GM12878 (cell line): Measurements from ENCODE around the gene SPATS1. TPM values are rescaled to one million over a fixed set of nuclear protein-coding genes. Genes with fewer than 3 reads are reported as not detected.
A peak's percentile ranks its signal among the peaks of the same experiment; 100 is the strongest.

Source experiments
- ATF2 ChIP-seq: IDR thresholded peaks from 2 replicates; pipeline ENCODE4 v1.6.1; 2012; ENCODE audit warnings: low read length, inconsistent platforms
- BCLAF1 ChIP-seq: fragments of 450-650 bp; IDR thresholded peaks from 2 replicates; pipeline ENCODE4 v1.6.1; 2017; ENCODE audit warnings: antibody characterized with exemption, mild to moderate bottlenecking, moderate library complexity
- CHD2 ChIP-seq: IDR thresholded peaks from 2 replicates; pipeline ENCODE4 v1.6.1; 2011; ENCODE audit warnings: low read depth, low read length, improper control_type of control experiment, borderline replicate concordance
- E2F4 ChIP-seq: IDR thresholded peaks from 2 replicates; pipeline ENCODE4 v1.6.1; 2012; ENCODE audit warnings: low read depth, low read length, improper control_type of control experiment
- E2F8 ChIP-seq: fragments of 450-650 bp; IDR thresholded peaks from 2 replicates; pipeline ENCODE4 v1.6.1; 2018; ENCODE audit warnings: mild to moderate bottlenecking, low read depth, moderate library complexity; ENCODE audit not compliant: partially characterized antibody
- ETV6 ChIP-seq, 2 experiments: fragments of 450-650 bp in 1 of 2; IDR thresholded peaks in 1 of 2; conservative IDR thresholded peaks in 1 of 2; 2 replicates each; pipeline ENCODE4 v1.6.1; 2014; ENCODE audit warnings: antibody characterized with exemption in 1 of 2, borderline replicate concordance in 1 of 2, low read depth in 1 of 2, mild to moderate bottlenecking in 1 of 2, moderate library complexity in 1 of 2
- FOXM1 ChIP-seq: IDR thresholded peaks from 2 replicates; pipeline ENCODE4 v1.6.1; 2012; ENCODE audit warnings: low read depth, mild to moderate bottlenecking, inconsistent platforms, low read length, moderate library complexity
- IKZF1 ChIP-seq: fragments of 450-650 bp; conservative IDR thresholded peaks from 2 replicates; pipeline ENCODE4 v1.6.1; 2017; ENCODE audit warnings: antibody characterized with exemption, mild to moderate bottlenecking
- KLF5 ChIP-seq: fragments of 450-650 bp; IDR thresholded peaks from 2 replicates; pipeline ENCODE4 v1.6.1; 2014; ENCODE audit warnings: mild to moderate bottlenecking; ENCODE audit not compliant: partially characterized antibody
- PBX3 ChIP-seq: IDR thresholded peaks from 2 replicates; pipeline ENCODE4 v1.6.1; 2011; ENCODE audit warnings: mild to moderate bottlenecking, low read depth, low read length, moderate library complexity; ENCODE audit not compliant: insufficient replicate concordance
- RCOR1 ChIP-seq: conservative IDR thresholded peaks from 2 replicates; pipeline ENCODE4 v1.6.1; 2012; ENCODE audit warnings: low read depth, low read length, improper control_type of control experiment
- YBX1 ChIP-seq: fragments of 450-650 bp; IDR thresholded peaks from 2 replicates; pipeline ENCODE4 v1.6.1; 2016; ENCODE audit warnings: antibody characterized with exemption
- ZNF592 ChIP-seq: fragments of 450-650 bp; IDR thresholded peaks from 2 replicates; pipeline ENCODE4 v1.6.1; 2017; ENCODE audit warnings: mild to moderate bottlenecking, moderate library complexity
- polyA plus RNA-seq, 11 experiments: library from polyadenylated mRNA; depleted of rRNA in 4 of 11; unstranded in 6 of 11; stranded (reverse) in 5 of 11; fragments of >200 nt; fragmentation: Nextera tagmentation in 4 of 11; fragmentation: Illumina TruSeq in 1 of 11; extraction: Ambion mirVana in 4 of 11; extraction: Trizol in 1 of 11; gene quantifications; 1 replicate in 1 of 11; 2 replicates in 10 of 11; pipeline versions ENCODE4 v1.2.1 to v1.2.3, GENCODE V29; 2011 to 2016; ENCODE audit warnings: inconsistent platforms in 2 of 11, missing spikeins in 2 of 11, low read depth in 1 of 11
- total RNA-seq, 4 experiments: library from RNA; depleted of rRNA in 3 of 4; stranded (reverse); fragments of >200 nt in 3 of 4; fragmentation: Illumina TruSeq in 1 of 4; extraction: Trizol in 1 of 4; gene quantifications; 2 replicates each; pipeline versions ENCODE4 v1.2.1 to v1.2.3, GENCODE V29; 2013 to 2021

SPATS1 gene
- total and polyA plus RNA-seq, 10 of the 15 experiments (the other 5 are each of a cell fraction or from before 2014, with no cell fraction given): 0.12 TPM; not detected in 9

- TF ChIP-seq ATF2: no peak
- no peak for TF ChIP-seq YBX1
- no peak for TF ChIP-seq RCOR1
- no peak for TF ChIP-seq BCLAF1
- no peak for TF ChIP-seq FOXM1
- TF ChIP-seq ZNF592: peak; percentile 76; the same call in 1 of the 2 replicates
- peak; percentile 90 for TF ChIP-seq E2F4
- peak; percentile 57; the same call in 1 of the 2 replicates for TF ChIP-seq CHD2
- peak; percentile 85 for TF ChIP-seq IKZF1
- TF ChIP-seq E2F8: no peak
- TF ChIP-seq ETV6 (conservative IDR thresholded peaks at IDR 0.05 in 1 of 2, IDR thresholded peaks at IDR 0.05 in 1 of 2; ENCODE audit: borderline replicate concordance in 1 of 2, low read depth in 1 of 2): 0 out of 4 replicates have a peak, but pooled peaks of 1 of the 2 experiments have one; percentile 42
- TF ChIP-seq PBX3: peak; percentile 61
- peak; percentile 80 for TF ChIP-seq KLF5
These were observed 29.3 kb upstream of the SPATS1 start, which contains the start of gene AARS2 (continued) for GRCh38 chr6:44312901-44313788.
